GM18861 (cell line): ENCODE results near the gene PAGR1.
"Not testable (repeated sequence)": the region's sequence is repeated elsewhere in the genome, so short reads cannot be mapped to it uniquely, and the experiment has no call there.

Experiments
- ATAC-seq: cut with Tn5 transposase; IDR thresholded peaks from one replicate; pipeline ENCODE4 v1.9.1; 2021; ENCODE audit not compliant: unreplicated experiment

Gene PAGR1

DNA sequence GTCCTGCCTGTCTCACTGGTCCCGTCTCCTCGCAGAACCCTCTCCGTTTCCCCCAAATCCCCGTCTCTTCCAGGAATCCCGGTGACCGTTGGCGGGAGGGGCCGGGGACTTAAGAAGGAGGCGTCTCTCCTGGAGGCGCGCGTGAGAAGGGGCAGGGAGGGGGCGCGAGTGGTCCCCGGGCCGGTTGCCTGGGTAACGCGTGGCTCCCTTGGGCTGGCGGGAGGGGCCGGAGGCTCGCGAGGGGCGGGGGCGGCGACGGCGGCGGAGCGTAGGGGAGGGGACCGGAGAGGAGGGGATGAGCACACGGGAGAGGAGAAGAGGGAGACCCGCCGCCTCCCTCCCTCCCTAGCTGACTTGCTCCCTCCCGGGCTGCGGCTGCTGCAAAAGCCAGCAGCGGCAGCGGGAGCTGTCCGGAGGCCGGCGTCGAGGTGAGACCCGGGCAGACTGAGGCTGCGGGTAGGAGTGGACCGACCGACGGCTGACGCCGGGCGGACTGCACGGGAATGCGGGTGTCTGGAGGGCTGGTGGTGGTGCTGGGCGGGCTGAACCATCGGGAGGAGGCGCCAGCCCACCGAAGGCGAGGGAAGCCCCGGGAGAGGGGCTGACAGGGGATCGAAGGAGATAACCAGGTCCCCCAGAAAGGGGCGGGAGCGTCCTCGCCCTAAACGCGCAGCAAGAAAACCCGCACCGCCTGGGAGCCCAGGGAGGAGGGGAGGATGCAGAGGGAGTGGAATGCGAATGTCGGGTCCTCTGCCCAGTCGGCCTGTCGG, 3.9 kb upstream of the PAGR1 start, which contains the start of gene PRRT2:
Gene PRRT2 (plus strand): TSS at position 298 of the 770 bp plus-strand sequence. CDS start 862 bp downstream, outside the sequence.
- ATAC-seq, result no peak

DNA sequence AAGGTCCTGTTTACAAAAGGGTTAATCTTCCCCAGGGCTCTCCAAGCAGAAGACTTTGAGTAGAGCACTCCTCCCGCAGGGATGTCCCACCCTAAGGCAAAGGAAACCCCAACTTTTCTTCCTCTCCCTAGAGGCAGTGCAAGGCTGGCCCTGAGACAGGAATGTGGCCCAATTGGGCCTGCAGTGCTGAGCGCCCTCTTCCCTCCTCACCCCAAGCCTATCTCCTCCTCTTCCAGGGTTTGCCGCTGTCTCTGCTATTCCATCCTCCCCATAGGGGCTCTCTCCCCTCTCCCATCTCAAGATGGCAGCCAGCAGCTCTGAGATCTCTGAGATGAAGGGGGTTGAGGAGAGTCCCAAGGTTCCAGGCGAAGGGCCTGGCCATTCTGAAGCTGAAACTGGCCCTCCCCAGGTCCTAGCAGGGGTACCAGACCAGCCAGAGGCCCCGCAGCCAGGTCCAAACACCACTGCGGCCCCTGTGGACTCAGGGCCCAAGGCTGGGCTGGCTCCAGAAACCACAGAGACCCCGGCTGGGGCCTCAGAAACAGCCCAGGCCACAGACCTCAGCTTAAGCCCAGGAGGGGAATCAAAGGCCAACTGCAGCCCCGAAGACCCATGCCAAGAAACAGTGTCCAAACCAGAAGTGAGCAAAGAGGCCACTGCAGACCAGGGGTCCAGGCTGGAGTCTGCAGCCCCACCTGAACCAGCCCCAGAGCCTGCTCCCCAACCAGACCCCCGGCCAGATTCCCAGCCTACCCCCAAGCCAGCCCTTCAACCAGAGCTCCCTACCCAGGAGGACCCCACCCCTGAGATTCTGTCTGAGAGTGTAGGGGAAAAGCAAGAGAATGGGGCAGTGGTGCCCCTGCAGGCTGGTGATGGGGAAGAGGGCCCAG, 3.0 kb upstream of the PAGR1 start:
- no peak for ATAC-seq

DNA sequence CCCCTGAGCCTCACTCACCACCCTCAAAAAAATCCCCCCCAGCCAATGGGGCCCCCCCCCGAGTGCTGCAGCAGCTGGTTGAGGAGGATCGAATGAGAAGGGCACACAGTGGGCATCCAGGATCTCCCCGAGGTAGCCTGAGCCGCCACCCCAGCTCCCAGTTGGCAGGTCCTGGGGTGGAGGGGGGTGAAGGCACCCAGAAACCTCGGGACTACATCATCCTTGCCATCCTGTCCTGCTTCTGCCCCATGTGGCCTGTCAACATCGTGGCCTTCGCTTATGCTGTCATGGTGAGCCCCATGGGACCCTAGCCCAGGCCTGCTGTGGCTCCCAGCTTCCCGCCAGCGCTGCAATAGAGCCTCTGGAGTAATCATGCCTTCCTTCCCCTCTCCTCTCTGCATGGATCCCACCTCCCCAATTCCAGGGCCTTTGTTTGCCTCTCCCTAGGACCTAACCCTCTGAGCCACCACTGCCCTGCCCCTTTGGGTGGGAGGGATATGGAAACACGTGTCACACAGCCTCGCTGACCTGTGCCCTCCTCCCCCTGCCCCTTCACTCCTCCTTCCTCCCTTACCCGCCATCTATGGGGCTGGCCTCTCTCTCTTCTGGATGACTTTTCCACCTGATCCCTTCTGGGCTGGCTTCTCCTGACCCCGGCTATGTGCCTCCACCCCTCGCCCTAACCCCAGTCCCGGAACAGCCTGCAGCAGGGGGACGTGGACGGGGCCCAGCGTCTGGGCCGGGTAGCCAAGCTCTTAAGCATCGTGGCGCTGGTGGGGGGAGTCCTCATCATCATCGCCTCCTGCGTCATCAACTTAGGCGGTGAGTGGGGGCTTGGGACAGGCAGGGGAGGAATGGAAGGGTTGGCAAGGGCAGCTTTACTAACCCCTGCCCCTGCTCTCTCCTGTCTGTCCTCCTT, 2.0 kb upstream of the PAGR1 start:
- no peak for ATAC-seq

DNA sequence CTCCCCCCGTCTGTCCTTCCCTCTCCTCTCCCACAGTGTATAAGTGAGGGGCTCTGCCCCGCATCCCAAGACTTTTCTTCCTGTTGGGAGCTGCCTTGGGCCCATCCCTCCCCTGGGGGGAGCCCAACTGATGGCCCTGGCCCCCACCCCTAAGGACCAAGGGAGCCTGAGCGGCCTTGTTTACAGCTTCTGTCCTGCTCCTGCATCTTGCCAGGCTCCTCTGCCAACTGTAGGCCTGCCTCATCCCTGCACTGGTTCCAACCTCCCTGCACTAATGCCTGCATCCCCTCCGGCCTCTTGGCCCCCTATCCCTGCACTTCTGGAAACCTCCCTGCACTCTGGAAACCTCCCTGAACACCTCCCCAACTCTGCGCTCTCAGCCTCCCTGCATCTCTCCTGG, 1.4 kb upstream of the PAGR1 start:
- ATAC-seq, result no peak

DNA sequence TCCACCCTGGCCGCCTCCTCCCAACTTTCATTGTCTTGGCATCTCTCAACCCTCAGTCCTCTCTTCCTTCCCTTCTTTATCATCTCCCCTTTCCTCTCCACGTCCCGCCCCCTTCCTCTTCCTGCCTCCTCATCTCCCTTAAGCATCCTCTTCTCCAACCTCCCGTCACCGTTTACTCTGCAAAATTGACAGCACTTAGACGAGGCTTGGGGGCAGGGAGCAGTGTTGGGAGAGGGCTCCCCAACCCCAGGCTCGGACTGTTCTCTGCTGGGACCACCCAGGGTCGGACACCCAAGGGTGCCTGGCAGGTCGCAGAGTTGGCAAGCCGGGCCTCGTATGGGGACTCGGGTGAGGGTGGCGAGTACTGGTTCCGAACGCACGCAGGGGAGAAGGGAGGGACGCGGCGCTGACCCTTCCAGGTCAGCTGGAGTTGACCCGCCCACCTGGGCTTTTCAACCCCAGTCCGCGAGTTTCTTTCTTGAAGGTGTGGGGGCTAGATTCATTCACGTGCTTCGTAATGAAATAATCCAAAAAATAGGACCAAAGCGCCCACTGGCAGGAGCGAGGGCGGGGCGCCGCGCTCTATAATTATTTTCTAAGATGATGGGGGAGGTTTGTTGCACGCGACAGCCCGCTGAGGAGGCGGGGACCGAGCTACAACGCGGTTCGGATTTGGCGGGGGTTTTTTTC, 775 bp upstream of the PAGR1 start:
- ATAC-seq, result no peak

DNA sequence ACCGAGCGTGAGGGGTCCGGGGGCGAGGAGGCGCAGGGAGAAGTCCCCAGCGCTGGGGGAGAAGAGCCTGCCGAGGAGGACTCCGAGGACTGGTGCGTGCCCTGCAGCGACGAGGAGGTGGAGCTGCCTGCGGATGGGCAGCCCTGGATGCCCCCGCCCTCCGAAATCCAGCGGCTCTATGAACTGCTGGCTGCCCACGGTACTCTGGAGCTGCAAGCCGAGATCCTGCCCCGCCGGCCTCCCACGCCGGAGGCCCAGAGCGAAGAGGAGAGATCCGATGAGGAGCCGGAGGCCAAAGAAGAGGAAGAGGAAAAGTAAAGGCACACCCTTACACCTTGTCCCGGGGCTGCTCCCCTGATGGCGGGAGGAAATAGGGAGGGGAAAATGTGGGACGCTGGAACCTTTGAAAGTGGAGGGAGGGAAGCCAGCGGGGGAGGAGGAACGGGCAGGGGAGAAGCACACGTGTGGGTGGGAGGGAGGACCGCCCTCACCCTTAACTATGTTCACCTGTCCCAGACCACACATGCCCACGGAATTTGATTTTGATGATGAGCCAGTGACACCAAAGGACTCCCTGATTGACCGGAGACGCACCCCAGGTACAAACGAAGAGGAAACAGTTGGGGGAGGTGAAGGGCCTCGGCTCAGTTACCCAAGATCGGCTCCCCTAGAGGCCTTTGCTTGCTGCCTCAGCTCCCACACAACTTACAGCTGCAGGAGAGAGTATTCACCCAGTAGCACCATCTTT, 916 bp downstream of the PAGR1 start:
- no peak for ATAC-seq

DNA sequence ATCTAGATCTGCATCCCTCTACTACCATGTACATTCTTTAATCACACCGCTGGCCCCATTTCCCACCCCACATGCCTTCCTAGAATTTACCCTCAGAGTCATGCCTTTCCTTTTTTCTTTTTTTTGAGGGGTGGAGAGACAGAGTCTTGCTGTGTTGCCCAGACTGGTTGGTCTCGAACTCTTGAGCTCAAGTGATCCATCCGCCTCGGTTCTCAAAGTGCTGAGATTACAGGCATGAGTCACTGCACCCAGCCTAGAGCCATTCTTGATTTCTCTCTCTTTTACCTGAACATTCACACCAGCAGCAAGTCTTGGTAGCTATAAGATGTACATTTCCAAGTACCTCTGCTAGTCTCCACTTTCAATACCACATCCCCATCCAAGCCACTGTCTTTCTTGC, 2.1 kb downstream of the PAGR1 start:
- no peak for ATAC-seq

DNA sequence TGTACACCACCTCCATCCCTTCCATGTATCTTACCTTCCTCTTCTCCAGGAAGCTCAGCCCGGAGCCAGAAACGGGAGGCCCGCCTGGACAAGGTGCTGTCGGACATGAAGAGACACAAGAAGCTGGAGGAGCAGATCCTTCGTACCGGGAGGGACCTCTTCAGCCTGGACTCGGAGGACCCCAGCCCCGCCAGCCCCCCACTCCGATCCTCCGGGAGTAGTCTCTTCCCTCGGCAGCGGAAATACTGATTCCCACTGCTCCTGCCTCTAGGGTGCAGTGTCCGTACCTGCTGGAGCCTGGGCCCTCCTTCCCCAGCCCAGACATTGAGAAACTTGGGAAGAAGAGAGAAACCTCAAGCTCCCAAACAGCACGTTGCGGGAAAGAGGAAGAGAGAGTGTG, 3.6 kb downstream of the PAGR1 start:
- ATAC-seq, result no peak

DNA sequence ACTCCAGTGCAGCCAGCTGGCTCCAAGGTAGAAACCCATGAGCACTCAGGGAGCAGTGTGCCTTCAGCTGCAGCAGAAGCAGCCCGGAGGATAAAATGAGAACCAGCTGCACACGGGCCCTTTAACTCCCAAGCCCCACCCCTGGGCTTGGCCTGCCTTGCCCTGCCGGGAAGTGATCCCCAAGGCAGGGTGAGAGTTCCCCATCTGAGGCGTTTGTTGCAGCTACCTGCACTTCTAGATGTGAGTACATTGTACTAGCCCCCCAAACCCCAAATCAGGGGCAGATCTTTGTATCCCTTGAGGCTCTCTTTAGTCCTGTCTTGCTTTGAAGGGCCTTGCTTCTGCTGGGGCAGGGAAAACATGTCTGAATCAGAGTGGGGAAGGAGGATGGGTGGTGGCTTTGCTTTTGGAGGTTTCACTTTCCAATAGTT, 4.3 kb downstream of the PAGR1 start, which contains the start of gene MVP:
Gene MVP (plus strand): TSS at position 192 of the 431 bp plus-strand sequence. CDS start 10,088 bp downstream, outside the sequence.
- ATAC-seq, result no peak

DNA sequence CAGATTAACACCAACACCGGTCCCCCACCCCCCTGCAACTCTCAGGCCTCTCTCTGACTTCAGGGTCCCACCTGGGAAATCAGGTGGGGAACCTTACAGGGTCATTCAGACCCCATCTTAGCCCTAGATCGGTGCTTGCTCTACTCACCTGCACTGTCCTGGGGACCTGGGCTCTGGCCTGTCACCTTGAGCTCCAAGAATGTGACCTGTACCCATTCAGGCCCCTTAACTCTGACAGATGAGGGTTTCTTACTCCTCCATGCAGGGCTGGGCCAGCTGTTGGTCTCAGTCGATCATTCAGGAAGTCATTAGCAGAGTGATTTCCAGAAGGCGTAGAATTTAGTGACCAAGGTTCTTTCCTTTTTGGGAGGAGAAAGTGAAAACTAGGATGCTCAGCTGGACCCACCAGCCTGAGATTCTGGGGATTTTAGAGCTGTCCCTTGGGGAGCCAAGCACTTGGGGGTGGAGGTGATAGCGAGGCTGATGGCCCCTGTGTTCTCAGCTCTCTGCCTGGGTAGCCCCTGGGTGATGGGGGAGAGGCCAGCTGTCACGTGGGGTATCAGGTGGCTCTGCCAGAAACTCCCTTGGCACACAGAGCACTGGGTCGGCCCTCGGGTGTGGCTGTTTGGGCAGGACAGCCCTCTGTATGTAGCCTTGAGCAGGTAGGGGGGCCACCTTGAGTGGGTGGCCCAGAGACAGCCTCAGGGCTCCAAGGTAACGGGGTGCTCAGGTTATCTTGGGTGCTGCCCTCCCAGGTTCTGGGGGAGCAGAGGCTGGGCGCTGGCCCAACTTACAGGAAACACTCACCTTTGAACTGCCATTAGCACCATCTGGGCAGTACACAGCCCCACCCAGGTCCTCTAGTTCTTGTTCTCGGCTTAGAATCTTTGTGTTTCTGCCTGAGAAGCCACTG, 5.0 kb downstream of the PAGR1 start:
- ATAC-seq, result peak; percentile 28

DNA sequence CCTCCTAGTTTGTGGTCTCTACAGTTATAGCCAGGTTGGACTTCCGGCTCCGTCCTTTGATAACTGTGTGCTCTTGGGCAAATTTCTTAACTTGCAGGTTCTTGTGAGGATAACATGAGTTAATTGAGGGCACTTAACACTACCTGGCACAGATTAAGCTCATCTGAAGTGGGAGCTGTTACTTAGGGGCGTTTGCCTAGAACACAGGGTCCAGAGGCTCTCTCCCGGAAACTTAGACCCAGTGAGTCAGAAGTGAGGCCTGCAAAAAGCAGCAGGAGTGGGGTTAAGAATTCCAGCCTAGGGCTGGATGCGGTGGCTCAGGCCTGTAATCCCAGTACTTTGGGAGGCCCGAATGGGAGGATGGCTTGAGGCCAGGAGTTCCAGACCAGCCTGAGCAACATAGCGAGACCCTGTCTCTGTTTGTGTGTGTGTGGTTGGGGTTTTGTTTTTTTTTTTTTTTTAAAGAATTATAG, 5.7 kb downstream of the PAGR1 start:
- ATAC-seq, result no peak

DNA sequence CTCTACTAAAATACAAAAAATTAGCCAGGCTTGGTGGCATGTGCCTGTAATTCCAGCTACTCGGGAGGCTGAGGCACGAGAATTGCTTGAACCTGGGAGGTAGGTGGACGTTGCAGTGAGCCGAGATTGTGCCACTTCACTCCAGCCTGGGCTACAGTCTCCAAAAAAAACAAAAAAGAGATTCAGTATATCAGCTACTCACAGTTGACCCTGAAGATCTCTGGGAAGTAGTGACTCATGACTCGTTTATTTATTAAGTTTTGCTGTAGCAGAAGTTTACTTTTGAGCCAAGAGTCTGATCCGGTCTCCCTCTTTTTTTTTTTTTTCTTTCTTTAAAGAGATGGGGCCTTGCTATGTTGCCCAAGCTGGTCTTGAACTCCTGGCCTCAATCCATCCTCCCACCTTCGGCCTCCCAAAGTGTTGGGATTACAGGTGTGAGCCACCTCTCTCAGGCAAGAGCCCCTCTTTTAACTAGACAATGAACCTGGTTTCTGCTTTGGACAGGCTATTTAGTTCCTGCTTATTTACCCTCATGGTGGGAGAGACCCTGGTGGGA, 8.7 kb downstream of the PAGR1 start:
- ATAC-seq, result no peak

DNA sequence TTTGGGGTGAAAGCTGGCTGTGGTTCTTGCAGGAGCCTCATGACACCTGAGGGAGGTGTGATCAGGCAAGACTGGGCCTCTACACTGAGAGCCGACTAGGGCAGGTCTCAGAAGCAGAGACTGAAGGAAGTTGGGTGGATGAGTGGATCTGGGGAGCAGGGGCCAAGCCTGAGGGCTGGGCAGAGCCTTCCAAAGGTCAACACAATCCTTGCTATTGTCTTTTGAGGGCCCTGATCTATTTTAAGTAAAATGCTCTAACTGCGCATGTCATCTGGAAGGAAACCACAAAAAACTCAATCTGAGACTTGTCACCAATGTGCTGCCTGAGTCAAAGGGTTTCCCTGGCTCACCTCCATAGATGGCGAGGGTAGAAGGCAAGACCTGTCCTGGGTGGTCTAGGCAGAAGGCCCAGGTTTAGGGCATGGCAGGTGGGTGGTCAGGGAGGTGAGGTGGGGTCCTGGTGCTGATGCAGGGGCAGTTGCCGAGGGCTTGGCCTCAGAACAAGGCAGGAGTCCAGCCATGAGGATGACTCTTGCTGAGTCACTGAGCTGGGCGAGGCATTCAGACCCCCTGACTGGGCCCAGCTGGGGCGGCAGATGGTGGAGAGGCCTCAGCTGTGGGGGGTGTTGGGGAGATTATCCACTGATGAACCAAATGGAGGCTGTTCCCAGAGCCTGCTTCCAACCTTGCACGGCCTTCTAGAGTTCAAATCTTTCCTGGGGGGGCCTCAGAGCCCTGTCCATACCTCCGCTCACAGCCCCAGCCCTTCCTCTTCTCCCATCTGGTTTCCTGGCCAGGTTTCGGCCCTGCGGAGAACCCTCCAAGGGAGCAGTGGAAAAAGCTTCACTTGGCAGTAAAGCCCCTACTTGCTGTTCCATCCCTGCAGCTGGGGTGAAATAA, 9.4 kb downstream of the PAGR1 start:
- ATAC-seq, result no peak

DNA sequence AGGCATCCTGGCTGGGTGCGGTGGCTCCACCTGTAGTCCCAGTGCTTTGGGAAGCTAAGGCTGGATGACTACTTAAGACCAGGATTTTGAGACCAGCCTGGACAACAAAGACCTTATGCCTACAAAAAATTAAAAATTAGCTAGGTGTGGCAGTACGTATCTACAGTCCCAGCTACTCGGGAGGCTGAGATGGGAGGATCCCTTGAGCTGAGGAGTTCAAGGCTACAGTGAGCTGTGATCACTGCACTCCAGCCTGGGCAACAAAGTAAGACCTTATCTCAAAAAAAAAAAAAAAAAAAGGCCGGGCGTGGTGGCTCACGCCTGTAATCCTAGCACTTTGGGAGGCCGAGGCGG, 10.4 kb downstream of the PAGR1 start:
- no peak for ATAC-seq

DNA sequence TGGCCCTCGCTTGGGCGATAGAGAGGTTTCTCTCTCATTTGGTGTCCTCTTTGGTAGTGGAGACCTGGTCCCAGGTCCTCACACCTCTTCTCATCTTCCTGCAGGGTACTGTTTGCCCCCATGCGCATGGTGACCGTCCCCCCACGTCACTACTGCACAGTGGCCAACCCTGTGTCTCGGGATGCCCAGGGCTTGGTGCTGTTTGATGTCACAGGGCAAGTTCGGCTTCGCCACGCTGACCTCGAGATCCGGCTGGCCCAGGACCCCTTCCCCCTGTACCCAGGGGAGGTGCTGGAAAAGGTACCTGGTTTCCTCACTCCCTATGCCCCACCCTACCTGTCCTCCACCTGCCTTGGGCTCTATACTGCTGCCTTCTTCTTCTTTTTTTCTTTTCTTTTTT, 14.8 kb downstream of the PAGR1 start:
- ATAC-seq, result no peak

DNA sequence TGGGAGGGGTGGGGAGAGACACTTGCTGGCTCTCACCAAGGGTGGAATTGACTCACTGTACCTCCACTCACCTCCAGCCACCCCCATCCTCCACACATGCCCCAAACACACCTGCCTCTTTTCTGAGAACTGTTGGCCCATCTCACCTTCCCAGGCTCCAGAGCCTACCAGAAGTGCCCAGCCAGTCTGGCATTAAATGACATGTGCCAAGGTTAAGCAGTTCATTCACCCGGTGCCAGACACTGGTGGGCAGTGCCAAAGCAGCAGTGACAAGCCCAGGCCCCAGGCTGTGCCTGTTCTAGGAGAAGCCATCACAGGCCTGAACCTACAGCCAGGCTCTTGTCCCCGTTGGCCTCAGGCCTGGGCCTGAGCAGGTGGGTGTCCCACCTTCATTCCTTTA, 15.5 kb downstream of the PAGR1 start:
- ATAC-seq, result no peak

DNA sequence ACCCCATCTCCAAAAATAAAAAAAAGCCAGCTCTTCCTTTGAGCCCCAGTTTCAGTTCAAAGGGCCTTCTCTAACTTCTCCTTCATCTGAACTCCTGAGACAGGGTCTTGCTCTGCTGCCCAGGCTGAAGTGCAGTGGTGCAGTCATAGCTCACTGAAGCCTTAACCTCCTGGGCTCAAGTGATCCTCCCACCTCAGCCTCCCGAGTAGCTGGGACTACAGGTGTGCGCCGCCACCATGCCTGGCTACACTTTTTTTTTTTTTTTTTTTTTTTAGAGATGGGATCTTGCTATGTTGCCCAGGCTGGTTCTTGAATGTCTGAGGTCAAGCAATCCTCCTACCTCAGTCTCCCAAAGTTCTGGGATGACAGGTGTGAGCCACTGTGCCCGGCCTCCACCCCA, 17.3 kb downstream of the PAGR1 start:
- ATAC-seq, result not testable (repeated sequence)
